ENCODE results near the gene OXCT1.
A peak's percentile ranks its signal among the peaks of the same experiment; 100 is the strongest.
"Not testable (repeated sequence)": the region's sequence is repeated elsewhere in the genome, so short reads cannot be mapped to it uniquely, and the experiment has no call there.

Gene OXCT1

DNA sequence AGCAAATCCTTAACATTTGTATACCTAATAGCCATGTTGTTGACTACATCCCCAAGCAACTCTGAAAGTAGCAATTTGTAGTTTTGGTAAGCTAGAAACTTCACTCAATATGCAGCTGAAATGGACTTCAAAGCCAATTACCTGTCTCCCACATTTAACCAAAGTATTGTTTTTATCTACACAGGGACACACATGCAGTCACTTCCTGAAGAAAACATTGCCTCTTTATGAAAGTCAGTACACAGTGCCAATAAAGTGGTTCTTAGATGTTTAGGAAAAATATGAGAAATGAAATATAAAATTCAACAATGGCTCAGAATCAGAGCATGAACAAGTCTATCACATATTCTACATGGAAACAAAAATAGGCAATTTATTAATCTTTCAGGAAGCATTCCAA is 49.2 kb downstream of the OXCT1 start:
- DNase-seq, result no peak

DNA sequence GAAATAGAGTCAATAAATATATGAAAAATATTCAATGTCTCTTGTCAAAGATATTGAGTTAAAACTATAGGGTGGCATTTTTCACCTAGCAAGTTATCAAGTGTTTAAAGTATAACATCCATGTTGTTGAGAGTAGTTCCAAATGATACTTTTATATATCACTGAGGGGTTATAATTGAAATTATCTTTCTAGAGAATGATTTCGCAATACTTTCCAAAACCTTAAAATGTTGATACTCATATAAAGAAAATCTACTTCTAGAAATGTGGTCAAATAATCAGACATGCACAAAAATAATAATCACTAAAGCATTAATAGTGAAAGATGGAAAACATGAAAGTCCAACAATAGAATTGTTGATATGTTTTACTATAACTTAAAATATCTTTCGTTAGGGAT is 50.1 kb downstream of the OXCT1 start:
- no peak for DNase-seq

DNA sequence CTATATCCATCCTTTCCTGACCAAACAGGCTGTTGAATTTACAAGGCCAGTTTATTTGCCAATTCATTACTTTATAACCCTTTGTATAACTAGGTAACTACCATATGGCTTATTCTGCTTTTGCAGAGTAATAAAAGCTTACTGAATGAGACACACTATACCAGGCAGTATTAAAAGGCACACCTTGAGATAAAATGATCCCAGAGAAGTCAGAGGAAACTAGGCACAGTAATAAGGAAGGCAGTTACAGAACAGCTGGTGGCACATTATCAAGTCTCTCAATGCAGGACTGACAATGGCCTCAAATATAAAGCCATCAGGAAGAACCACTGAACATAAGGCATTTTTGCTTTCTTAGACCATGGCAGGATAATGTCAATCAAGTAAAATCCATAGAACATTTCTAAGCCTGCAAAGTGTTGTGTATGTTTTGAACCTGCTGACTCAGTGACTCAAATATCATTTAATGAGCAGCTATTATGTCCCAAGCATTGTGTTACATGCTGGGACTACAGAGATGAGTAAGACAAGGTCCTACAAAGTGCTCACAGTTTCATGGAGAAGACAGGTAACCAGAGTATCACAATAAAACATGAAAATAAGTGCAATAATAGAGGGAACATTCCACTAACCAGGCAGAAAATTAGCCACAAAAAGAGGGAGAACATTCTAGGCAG is 52.5 kb downstream of the OXCT1 start:
- no peak for DNase-seq

DNA sequence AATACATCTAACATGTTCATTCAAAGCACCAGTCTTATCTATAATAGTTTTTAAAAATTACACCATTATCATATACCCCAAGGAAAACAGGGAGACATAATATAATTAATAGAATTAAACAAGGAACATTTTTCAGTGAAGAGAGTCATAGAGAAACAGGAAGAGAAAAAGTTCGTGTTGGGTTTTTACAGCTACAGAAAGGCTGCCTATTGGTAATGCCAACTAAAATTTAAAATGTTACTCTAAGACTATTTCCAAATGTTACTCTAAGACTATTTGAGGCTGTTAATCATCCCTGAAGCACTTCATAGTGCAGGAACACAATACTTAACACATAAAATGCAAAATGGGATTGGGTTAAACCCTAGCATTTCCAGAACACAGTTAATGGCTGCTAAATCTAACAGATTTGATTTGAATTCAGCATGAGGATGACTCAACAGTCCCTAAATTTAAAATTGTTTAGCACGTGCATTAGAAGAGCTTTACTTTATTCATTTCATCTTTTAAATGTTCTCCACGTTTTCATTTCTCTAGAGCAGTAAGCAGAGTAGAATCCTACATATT is 54.5 kb downstream of the OXCT1 start:
- DNase-seq, result no peak

DNA sequence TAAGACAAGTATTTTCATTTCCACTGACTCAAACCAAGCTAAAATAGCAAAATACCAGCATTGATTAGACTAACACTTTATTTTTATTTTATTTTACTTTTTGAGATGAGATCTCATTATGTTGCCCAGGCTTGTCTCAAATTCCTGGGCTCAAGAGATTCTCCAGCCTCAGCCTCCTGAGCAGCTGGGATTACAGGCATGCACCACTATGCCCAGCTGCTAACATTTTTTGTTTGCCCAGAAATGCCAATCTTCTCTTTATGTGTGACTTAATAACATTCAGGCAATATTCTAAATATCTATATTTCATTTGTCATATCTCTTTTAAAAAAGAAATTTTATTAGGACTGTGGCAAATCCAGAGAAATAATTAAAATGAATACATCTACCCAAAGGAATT is 55.0 kb downstream of the OXCT1 start:
- DNase-seq, result no peak

DNA sequence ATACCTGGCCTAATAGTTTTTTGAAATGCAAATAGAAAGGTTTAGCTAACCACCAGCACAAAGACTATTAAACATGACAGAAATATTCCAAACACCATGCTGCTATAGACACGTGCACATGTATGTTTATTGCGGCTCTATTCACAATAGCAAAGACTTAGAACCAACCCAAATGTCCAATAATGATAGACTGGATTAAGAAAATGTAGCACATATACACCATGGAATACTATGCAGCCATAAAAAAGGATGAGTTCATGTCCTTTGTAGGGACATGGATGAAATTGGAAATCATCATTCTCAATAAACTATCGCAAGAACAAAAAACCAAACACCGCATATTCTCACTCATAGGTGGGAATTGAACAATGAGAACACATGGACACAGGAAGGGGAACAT is 55.9 kb downstream of the OXCT1 start:
- DNase-seq, result not testable (repeated sequence)

DNA sequence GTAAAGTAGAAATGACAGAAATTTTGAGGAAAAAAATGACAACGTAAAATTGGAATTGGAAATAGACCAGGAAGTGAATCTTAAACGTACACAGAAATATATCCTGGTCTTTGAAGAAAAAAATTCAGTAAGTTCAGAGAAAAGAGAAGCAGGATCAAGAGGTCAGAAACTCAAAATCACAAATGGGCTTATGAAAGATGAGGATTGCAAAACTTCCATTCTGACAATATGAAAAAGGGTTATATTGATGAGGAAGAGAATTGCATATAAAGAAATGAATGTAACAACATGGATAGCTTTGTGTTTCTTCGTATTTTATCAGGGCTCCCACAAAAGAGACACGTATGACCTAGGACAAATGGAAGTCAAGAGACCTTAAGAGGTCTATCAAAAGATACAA is 58.1 kb downstream of the OXCT1 start:
- no peak for DNase-seq

DNA sequence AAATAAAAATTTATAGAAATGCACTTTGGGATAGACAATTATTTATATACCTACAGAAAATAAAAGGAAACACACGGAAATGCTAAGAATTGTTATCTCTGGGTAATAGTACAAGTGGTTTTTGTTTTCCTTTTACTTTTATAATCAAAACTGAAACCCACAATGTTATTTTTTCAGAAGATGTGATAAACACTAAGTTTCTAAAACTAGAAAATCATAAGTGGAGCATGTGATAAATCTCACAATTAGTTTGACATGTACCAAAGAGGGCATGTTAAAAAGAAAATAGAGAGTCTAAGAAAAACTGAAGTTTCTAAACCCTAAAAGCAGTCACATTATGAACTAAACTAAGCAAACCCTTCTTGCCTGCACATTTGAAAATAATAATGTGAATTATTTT is 61.1 kb downstream of the OXCT1 start:
- DNase-seq, result no peak

DNA sequence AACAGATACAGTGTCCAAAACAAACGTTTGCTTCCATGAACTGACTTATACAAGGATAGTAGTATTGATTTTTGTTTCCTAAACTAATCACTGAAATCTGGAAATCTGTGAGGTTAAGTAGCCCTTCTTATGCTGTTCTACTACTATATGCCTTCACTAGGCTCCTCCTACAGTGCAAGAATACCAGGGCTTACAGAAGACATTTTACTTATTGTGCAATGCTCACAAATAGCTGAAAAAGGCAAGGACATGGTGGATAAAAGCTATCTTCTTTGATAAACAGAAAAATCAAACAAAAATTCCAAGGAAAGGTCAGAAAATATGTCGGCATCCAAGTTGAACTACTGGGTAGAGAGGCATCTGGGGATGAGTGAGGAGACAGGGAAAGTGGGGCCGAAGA is 61.9 kb downstream of the OXCT1 start:
- no peak for DNase-seq

DNA sequence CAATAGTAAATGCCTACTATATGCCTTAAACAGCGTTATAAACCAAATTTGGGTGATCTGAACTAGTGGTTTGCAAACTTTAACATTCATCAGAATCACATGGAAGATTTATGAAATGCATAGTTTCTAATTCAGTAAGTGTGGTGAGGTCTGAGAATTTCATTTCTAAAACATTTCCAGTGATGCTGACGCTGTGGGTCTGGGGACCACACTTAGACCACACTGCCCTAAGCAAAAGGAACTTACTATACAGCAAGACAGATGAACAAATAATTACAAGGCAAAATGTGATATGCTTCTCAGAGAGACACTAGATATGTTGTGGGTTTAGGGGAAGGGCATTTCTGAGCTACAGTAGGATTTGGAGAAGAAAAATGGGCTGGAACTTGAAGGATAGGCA is 72.6 kb downstream of the OXCT1 start:
- DNase-seq, result no peak

DNA sequence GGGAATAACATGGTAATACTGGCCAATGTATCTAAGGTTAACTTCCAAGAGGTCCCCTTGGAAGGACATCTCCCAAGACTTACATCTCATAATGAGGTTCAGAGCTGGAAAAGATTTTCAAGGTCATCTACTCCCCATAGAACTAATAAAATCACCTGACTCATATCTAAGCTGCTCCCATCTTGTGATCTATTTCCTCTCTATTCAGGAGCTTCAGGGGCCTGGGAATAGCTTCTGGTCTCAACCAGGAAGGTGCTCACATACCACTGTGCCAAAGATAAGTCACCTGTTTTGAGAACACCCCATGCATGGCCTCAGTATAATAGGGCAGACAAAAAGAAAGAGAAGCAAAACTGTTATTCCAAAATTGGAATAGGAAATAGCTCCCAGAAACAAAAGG is 74.2 kb downstream of the OXCT1 start:
- no peak for DNase-seq

DNA sequence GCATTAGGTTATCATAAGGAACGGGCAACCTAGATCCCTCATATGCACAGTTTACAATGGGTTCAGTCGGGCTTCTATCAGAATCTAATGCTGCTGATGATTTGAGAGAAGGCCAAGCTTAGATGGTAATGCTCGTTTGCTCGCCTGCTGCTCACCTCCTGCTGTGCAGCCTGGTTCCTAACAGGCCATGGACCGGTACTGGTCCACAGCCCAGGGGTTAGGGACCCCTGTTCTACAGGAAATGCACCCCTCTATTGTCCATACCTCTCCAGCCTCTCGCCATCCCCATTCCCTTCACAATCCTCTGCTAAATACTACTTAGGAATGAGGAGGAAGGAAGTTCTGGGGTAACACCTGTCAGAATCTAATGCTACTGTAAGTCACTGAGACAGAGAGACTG is 75.1 kb downstream of the OXCT1 start:
- no peak for DNase-seq

DNA sequence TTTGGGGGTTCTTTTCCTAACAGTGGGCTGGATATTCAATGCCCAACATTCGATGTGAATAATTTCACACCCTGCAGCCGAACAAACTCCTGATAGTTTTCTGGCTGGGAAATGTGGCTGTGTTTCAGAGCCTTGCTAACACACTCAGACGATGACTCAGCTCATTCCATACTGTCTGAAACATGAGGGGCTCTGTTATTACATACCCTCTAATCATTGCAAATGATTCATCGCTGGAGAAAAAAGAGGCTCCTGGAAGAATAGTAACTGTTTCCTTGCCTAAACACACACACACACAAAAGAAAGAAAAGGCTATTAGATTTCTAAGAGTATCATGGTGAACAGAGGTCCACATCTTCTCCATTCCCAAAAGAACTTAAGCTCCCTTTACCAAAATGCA is 75.8 kb downstream of the OXCT1 start:
- DNase-seq, result no peak

DNA sequence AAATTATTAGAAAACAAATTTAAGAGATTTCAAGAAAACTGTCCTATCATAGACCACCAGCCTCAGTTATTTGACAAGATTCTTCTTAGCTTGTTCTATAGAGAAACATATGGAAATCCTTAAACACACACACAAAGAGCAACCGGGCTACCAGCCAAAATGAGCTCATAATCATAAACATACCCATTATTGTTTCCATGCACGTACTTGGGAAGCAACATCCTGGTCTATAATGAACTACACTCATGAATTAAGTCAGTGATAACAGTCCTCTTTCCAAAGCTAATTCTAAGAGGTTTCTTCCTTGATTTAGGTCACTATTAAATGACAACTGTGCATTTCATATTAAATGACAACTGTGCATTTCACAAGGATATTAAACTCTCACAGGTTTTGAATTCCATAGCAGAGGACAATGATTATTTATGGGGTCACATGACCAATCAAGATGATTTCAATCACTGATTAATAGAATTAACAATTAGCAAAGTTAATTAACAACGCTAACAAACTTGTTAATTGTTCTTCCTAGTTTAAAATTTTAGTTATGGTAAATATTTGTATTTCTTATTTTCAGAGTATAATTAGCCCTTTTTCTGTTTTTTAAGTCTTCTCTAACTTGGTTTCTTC is 77.0 kb downstream of the OXCT1 start:
- peak; percentile 45 for DNase-seq

DNA sequence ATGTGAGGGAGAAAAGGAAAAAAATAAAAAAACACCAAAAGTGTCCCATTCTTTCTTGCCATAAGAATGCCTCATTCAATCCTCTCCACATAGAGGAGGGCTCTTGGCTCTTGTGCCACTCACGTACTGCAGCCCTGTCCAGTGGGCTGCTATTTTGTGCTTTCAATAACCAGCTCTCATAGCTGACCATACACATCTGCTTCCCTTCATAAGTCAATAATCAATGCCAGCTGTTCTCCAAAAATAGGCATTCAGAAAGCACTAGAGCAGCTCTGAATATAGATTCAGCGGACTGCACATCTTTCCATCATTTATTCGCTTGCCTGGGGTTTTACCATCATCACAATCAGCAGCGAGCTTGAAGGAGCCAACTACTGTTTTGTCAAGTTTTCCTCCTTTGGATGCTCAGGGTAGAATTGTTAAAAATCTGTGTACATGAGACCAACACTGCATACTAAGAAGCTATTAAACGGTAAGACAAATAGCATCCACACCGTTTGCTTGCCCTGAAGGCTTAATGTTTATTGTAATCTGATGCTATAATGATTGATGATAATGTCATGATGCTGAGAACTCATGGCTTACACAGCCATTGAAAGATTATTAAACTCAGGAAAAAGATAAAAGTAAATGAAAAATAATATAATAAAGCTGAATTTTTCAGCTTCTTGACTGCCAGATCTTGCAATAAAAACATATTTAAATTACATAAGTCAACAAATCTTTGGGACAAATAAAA is 80.0 kb downstream of the OXCT1 start:
- no peak for DNase-seq

DNA sequence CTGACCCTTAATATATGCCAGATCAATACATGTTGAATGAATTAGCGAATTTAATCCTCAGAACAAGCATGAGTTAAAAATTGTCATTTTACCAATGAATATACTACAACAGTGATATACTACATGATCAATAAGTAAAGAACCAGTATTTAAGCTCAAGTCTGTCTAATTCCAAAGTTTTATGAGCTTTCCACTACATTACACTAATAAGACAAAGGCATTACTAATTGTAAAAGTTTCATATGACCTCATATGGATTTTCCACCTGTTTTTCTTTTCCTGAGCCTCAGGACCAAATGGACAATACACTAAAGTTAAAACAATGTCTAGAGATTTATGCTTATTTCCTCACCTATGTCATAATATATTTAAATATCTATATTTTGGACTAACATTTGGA is 80.8 kb downstream of the OXCT1 start:
- DNase-seq, result no peak

DNA sequence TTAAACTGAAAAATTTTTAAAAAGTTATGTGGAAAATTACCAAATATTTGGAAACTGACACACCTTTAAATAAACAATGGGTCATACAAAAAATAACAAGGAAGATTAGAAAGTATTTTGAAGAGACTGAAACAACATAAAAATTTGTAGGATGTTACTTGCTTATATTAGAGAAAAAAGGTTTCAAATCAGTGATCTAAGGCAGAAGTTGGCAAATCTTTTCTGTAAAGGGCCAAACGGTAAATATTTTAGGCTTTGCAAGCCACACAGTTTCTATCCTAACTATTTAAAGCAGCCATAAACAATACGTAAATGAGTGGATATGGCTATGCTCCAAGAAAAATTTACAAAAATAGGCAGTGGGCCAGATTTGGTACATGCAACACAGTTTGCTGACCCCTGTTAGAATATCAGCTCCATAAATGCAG is 81.3 kb downstream of the OXCT1 start:
- DNase-seq, result no peak

DNA sequence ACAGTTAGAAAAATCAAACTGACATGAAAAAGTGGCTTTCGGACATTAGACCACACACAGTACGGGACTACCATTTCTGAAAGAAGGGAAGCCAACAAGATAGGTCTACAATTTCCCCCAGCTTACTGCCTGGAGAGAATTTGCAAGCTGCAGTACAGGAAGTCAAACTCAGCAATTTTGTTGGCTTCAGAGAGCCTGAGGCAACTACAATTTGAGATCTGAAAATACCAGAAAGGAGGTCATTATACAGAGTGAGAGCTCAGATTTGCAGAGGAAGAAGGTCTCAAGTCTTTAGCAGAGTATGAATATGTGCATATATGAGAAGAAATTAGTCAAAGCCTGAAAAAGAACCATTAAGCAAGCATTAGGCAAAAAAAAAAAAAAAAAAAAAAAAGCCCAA is 83.0 kb downstream of the OXCT1 start:
- DNase-seq, result no peak

DNA sequence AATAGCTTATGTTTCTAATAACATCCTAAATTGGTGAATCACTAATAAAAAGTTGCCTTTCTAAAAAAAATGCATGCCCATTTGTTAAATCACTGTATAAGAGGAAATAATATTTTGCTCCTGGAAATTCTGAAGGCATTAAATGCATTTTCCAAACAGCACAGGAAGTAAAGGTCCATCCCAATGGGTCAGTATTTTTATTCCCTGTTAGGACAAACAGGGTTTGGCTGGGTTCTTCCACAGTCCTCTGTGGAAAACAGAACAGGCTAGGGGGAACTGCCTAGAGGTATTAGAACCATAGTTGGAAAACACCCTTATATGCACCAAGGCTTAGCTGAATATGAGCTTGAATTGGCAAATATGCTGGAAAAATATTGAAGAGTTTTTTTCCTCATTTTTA is 85.2 kb downstream of the OXCT1 start:
- DNase-seq, result no peak

DNA sequence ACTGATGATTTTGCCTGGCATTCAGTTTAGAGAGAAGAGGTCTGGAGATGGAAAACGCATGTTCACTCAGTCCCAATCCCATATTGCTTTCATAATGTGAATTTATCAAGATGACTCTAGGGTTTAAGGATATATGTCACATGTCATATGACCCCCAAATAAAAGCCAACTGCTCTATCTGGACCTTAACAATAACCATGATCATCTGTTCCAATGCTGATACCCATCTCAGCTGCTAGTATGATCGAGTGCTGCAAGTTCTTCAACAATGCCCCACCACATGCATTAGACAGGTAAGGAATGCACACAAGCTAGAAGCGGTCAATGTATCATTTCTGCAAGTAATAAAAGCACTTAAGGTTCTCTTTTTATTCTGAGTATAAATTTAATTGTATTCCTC is 91.8 kb downstream of the OXCT1 start:
- DNase-seq, result no peak

DNA sequence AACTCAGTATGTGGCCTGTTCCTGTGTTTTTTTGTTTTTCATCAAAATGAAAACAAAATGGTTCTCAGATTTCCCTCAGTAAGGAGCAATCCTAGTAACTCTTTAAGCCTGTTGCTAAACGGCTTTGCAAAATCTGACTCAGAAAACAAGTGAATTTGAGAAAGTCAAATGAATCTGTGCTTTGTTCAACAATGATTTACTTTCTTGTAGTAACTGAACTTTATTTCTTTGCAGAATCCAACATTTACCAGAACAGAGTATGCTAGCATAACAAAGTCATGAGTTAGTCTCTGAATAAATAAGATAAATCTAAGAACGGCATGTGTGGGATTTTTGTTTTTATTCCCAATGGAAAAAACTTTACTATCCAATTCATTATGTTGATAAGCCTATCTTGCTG is 93.8 kb downstream of the OXCT1 start:
- no peak for DNase-seq

DNA sequence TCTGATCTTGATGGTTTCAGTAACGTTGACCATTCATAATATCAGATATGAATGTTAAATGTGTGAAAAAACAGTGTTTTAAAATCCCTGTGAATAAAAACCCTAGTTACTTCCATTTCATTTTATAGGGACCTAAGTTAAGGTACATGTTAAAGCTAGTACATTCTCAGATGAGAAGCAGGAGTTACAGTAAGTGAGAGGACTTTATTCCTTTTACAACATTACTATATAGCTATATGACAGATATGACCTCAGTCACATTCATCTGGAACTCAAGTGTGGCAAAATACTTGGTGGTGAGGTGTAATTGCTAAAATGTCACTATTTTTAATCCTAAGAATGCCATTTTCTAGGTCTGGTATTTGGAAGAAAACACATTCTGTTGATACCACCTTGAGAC is 96.4 kb downstream of the OXCT1 start:
- DNase-seq, result no peak

DNA sequence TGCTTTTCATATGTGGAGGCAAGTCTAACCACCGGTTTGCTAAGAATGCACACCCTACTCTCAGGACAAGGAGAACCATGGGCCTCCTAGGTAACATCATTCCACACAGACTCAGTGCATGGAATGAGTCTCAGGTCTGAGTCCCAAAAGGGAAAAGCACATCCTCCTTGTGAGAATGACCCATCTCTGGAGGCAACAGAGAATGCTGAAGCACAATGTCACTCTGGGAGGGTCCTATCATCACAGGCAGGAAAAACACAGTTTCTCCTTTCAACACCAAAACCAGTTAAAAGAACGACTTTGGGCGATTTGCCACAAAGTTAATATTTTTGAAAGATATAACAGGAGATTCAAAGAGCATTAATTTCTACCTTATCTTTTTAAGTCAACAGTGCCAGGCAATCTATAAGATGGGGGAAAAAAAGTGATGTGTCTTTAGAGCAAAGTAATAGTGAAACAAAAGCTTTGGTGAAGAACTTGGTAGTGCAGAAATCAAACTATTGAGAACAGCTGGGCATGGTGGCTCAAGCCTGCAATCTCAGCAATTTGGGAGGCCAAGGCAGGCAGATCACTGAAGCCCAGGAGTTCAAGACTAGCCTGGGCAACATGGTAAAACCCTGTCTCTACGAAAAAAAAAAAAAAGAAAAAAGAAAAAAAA is 97.3 kb downstream of the OXCT1 start:
- DNase-seq, result no peak

DNA sequence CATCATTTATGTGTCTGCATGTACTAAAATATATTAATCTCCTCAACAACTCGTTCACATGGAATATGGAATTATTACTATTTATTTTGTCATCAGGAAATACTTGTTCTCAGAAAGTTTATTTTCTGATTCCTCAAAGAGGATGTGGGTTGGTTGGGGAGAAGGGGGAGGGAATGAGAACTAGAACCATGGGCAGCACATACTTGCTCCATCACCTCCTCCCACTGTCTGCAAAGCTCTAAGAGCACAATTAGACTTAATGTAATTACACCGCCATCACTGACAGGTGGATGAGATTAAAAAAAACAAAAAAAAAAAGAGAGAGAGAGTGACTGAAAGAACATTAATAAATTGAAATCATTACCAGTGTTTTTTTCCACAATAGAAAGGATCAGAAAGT is 98.2 kb downstream of the OXCT1 start:
- DNase-seq, result no peak
